Fibroblast of peridontal ligament (primary cell): Measurements from ENCODE around the gene MON2.

Source experiments
- DNase-seq: peaks from one replicate; pipeline ENCODE4 v3.0.0-alpha.2; 2010; ENCODE audit errors: extremely low read depth

Gene MON2

DNA sequence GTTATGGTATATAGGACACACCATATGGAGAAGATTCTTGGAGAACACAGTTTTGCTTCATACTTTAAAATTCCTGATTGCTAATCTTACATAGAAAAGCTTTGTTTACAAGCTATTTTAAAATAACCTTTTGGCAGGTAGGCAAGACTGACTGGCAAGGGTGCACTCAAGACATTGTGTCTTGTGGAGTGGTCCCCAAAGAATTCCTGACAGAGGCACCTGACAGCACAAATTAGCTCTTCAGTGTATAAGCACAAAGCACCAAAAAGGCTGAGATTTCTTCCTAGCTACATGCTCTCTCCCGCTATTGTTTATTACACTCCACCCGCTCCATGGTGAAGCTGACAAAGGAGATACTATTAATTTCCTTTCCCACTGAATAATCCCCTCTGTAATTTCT, 139.4 kb downstream of the MON2 start:
- DNase-seq = no peak

DNA sequence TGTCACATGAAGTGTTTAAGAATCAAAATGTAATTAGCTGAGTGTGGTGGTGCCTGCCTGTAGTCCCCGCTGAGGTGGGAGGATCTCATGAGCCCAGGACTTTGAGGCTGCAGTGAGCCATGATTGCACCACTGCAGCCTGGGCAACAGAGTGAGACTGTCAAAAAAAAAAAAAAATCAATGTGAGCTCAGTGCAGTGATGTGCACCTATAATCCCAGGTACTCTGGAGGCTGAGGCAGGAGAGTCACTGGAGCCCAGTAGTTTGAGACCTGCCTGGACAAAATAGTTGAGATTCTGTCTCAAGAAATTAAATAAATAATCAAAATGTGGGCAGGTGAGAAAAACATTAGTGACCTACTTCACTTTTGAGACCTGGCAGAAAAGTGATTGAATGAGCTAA, 140.0 kb downstream of the MON2 start:
- DNase-seq = no peak

DNA sequence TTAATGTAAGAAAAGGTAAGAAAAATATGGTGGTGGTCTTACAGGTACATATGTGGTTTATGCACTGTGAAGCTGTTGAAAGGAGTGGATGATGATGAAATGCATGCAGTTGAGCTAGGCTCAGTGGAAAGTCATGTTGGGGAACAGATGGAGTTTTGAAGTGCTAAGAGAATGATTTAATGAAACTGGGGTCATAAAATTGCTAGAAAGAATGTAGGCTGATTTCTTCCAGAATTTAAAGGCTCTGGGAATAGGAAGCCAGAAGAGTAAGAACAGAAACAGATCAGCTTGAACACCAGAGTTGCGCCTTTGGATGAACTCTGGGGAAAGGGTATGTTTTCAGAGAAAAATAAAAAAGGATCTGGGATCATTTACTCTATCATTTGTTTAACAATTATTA, 146.5 kb downstream of the MON2 start:
- DNase-seq = no peak

DNA sequence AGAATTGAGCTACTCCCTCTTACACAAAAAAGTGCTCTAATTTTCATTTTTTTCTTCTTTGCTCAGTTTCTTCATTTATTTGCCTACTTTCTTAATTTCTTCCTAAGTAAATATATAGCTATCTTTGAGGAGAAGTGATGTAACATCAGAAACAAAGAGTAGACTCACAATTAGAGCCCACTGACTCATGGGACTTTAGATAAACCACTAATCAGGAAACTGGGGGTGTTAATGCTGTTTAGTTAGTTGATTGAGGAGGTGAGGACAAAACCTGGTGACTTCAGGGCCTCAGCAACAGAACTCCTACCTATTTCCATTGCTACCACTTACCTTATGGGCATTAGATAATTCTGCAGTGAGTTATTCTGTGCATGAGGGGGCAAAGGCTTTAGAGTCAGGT, 151.7 kb downstream of the MON2 start:
- DNase-seq = no peak

DNA sequence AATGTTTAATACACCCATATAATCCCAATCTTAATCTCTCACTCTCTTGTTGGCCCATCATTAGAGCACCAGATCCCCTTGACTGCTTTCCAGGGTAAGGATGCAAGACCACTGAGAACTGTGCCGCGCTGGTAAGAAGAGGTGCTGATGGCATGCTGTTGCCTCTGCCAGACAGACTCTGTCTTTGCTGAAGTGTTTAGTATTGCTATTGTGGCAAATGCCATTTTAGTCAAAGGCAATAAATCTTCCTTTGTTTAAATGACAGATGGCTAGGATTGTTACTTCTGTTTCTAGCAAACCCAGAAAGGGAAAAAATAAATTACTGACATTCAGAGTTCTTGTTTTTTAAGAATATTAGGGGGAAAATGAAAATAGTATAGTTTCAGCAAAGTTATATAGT, 152.3 kb downstream of the MON2 start:
- DNase-seq = no peak

DNA sequence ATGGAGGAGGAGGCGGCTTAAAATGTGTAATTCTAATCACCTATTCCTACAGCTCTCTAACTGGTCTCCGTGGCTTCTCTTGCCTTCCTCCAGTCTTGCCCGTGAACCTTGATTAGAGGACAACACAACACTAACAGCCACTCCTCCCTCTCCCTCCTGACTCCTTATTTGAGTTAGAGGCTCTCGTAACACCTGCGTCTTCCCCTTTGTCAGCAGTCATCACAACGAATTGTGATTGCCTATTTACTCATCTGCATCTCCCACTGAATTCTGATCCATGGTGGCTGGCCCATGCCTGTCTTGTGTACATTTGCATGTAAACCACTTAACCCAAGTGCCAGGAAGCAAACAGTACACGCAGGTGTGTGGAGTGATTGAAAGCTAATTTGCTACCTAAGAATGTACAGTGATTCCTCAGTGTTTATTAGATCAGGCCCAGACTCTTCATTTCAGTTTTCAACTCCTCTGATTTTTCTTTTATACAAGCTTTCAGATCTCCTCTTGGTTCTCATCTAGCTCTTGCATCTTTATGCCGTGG, 154.5 kb downstream of the MON2 start:
- no peak for DNase-seq

DNA sequence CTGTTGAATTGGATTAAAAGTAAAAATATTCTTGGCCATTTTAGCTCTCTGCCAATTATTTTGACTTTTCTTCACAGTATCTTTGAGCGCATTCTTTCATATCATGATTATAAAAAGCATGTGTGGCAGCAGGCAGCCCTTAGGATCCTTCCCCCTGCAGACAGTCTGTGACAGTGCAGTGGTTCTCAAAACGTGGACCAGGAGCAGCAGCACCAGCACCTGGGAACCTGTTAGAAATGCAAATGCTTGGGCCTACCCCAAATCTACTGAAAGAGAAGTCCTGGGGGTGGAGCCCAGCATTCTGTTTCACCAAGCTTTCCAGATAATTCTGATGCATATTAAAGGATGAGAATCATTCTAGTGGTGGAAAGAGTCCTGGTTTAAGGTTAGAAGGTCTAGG, 155.6 kb downstream of the MON2 start:
- DNase-seq = no peak

DNA sequence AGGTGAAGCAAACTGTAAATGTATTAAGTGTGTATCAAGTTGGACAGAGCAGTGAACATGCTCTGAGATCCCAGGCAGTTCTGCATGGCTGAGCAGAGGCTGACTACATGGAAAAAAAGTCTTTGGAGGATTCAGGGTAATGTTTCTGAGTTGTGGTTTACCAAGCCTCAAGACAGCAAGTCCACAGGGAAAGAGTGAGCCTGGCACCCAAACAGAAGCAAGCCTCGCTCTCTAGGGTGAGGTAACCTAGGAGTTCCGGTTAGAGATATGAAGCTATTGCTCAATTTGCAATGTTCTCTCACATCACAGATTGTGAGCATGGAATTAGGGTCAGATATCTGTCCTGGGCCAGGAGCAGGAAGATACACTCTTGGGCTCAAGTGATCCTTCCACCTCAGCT, 158.6 kb downstream of the MON2 start:
- peak; percentile 78 for DNase-seq

DNA sequence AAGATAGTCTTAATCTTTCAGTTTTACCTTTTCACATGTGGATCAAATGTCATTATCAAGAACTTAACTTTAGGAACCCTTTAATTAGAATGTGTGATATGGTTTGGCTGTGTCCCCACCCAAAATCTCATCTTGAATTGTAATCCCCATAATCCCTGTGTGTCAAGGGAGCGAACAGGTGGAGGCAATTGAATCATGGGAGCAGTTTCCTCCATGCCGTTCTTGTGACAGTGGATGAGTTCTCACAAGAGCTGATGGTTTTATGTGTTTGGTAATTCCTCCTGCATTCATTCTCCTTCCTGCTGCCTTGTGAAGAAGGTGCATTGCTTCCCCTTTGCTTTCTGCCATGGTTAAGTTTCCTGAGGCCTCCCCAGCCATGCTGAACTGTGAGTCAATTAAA, 160.6 kb downstream of the MON2 start:
- DNase-seq = no peak

DNA sequence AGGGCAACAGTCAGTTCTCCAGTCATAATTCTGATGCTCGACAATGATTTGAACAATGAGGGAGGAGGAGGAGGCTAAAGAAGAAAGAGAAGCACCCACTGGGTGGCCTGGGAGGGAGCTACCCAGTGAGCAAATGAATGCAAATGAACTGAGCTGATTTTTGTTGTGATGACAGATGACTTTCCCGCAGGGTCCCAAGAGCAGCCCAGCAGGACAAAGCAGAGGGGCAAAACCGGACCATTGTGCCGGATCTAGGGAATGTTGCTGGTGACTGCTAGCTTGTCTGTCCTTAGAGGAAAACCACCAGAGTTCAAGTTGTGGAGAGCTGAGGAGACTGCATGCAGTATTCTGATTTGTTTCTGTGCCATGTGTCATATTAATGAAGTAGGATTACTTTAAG, 162.8 kb downstream of the MON2 start:
- DNase-seq = no peak

DNA sequence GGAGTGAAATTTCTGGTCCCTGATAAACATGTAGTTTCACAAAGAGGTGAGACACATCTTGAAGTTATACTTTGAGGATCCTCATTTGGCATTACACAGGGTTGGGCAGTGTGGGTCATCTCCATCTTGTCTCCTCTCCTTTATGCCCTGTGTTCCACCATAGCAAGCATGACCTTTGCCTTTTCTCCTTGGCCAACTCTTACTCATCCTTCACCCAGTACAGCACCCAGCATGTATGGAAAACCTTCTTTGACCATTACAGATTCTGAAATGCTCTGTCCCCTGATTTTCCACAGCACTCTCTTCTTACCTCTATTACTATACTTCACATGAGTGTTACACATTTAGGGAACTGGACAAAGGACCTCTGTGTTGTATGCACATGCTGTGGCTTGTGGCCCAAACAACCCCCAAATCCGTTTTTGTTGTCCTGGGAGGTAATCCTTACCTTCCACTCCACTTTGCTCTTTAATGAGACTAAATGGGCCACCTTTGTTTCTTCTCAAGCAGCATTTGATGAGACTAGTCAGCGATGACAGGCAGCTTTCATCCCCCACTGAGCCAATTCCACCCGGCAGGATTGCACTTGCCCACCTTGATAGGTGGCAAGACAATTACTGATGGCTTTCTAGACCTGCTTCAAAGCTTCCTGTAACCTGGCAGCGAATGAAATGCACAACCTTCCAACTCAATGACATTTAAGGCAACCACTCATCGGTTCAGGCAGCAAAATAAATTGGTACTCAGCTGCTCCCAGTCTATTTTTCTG, 163.5 kb downstream of the MON2 start:
- no peak for DNase-seq

DNA sequence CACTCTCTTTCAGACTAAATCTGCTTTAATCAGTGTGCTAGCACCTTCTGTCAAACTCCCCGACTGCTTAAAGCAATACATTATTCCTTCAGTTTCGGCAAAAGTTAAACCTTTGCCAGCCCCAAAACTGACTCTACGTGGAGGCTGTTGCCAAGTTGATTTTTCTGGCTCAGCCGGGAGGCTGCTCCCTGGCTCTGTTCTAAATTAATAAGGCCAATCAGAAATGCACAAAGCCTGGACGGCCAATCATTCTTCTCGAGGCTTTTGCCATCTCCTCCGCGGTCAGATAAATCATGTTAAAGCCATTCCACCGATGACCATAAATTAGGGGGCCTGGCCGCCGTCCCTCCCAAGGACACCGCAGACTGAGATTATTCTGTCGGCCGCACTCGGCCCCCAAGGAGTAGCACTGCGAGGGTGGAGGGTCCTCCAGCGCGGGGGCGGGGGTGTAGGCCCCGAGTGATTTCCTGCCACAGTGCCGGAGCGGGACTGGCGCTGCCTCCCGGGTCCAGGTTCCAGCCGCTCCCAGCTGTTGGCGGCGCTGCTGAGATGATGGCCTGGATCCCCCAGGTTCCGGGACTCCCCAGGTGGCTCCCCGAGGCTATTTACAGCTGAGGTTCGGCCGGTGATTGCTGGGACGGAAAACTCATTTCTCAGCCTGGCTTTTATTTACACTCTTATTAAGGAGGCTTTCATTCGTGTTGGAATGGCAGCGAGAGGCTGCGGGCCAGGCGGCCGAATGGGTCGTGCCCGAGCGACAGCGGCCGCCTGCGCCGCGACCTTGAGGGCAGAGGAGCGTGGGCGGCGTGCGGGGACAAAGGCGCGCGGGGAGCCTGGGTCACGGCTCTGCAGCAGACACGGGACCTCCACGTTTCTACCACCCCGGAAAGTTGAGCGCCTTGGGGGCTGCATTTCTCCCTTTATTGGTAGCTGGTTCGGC, 165.1 kb downstream of the MON2 start:
- peak; percentile 93 for DNase-seq

DNA sequence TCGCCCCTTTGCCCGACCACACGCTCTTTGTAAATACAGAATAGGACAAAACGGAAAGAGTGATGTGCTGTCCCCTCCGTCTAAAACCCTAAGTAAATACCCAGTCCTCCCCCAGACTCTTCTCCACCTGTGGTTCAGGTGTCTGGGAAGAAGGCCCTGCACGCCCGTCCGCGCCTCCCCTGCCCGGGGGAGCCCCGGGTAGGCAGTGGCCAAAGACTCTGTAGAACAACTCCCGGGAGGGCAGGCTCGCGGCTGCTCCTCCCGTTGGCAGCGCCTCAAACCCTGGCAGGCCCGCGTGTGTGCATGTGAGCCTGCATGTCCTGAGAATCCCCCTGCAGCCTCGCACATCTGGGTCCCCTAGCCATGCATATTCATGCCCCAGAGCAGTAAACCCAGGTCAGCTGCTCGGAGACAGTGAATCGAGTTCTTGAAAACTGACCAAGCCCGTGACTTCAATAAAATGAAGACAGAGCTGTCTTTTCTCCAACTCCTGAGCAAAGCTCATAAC, 165.8 kb downstream of the MON2 start:
- DNase-seq = peak; percentile 60

DNA sequence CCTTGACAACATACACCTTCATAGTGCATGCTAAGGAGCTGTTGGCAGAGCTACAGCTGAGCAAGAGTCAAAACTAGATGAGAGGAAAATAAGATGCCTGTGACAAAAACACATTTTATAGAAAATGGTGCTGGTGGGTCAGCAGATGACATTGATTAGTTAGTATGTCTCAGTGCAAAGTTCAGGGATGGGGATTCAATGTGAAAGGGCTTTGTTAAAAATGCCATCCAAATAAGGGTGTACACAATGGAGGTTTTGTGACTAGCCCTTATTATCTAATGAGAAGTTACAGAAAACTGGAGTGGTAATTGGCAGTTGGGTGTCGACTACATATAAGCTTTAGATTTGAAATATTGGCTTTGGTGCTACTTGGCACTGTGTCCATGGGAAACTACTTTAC, 169.0 kb downstream of the MON2 start:
- no peak for DNase-seq

DNA sequence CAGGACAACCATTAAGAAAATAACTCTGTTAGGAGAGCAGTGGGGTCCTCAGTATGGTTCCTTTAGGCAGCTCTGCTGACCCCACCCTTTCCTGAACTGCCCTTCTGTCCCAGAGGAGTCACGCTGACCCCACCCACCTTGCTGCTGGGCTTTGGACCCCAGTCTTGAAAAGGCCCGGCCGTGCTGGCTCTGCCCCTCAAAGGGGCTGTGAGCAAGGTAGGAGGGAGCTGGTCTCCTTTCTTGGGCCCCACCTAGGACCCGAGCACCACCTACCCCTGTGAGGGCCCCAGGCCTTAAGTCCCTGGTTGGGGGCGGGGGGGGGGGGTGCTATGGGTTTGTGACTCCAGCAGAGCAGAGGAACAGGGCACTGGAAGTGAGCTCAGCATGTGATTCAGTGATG, 171.1 kb downstream of the MON2 start:
- no peak for DNase-seq

DNA sequence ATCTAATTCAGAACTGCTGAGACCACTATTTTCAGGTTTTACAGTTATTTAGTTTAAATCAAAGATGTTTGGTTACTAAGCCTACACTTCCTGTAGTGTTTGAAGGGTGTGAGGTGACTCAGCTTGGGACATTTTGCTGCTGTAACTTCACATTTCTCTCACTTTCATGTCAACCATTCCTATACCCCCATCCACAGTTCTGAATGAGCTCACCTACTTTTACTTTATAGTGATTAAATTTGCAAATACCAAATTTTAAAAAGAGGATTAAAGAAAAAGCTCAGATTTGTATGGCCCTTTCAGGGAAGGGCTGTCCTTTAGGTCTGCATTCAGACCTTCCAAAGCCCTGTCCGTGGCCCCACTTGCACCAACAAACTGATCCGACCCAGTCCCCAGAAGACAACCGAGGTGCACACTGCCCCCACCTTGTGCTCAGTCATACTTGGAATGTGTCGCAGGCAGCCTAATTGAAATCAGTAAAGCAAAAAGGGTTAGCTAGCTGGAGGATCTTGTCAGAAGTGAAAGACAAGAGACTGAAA, 174.4 kb downstream of the MON2 start:
- DNase-seq = no peak

DNA sequence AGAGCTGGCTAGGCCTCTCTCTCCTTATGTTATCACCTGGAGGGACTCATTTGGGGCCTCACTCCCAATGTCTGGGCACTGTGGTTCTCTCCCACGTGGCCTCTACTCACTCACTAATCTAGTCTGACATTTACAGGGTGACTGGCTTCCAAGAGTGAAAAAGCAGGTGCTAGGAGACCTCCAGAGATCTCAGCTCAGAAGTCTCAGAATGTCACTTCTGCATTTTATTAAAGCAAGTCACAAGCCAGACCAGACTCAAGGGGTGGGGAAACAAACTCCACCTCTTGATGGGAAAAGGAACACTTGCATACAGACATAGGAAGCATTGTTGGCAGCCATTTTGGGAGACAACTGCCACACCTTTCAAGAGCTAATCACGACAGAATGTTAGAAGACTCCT, 175.9 kb downstream of the MON2 start:
- no peak for DNase-seq

DNA sequence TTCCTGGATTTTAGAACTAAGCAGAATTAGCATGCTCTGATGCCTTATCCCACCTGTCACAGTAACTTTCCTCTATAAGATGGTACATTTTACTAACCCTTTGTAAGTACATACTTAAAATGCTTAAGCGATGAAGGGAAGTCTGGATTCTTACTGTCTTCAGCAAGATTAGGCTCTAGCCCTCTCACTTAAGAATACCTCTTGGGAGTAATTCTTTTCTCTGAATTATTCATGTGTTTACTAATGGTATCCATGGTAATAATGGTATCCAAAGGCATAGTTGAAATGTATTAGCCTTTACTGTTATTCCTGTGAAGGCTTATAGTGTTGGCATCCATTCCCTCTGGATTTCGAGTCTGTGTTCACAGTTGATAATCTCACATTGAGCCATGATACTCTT, 176.9 kb downstream of the MON2 start:
- DNase-seq = no peak

DNA sequence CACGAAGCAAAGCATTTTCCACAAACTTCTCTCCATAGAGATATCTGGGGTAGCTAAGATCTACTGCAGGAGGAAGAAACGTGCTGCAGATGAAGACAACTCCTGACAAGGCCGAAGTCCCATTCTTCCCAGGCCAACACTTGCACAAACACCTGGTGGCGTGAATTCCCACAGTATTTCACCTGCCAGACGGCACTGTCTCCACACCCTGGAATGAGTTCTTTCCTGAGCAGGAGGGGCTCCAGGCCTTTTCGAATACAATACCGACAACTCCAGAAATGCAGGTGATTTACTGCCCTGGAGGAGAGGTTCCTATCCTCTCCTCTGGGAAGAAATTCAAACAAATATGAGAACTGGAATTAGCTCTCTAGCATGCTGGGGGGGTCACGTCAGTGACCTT, 179.9 kb downstream of the MON2 start:
- DNase-seq = no peak

DNA sequence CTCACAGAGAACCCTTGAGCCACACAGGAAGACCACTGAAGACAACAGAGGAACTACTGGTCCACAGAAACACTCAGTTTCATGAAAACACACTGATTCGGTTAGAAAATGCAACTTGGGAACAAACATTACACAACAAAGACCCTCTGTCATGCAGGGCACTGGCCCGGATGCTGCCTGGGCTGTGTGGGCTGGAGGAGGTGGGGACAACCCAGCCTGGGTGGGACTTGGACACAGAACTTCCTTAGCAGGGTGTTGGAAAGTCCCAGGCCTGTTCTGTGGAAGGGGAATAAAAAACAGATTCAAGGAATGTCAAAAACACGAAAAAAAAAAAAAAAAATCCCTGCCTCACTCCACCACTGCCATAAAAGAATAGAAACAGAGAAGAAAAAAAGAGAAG, 181.0 kb downstream of the MON2 start:
- no peak for DNase-seq

DNA sequence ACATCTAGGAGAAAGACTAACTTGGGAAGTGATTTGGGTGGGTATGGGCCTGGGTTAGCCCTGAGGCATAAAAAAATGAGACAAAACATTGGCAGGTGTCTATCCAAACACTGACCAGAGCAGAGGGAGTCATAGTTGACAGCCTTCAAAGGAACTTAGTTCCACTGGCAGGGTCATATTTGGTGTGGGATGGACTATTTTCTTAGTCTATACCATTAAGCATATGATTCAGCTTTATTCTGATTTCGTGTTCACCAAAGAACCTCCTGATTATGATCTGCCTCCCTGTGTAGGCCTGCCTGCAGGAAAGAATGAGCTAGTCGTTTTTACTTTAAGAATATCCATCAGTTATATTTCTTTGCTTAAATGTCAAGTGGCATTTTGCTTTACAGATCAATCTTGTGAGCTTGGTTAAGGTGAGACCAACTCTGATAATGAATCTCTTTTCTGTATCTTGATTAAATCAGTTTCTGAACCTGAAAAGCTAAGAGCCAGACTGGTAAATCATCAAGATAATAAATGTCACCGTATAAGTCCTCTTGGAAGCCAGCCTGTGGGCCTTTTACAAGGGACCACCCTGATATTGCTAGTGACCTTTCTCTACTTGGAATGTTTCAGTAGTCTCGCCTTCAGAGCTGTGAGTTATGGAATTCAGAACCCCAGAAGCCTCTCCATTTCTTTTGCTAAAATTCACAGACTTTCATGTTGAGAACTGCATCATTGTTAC, 182.9 kb downstream of the MON2 start:
- no peak for DNase-seq
